Skeletal muscle cell (primary cell): ENCODE results near the gene CYSRT1.

Experiments used
- DNase-seq: peaks from one replicate; pipeline ENCODE4 v3.0.0-alpha.2; 2010; ENCODE audit warnings: low read depth
- H3K4me3 ChIP-seq: 2 replicates; pipeline ENCODE4 v1.5.1; 2011; ENCODE audit warnings: low read depth, mild to moderate bottlenecking, control low read depth, low read length, moderate library complexity

The CYSRT1 gene

GRCh38 chr9:137222190-137223077 lies 2.5 kb upstream of the CYSRT1 start, which contains the start of gene RNF208:
RNF208 (minus strand) TSS chr9:137222240; CDS start chr9:137221212, 1,028 bp downstream.
- no peak for DNase-seq
- peak within 1 kb of the TSS; percentile 73 for H3K4me3 ChIP-seq

DNA sequence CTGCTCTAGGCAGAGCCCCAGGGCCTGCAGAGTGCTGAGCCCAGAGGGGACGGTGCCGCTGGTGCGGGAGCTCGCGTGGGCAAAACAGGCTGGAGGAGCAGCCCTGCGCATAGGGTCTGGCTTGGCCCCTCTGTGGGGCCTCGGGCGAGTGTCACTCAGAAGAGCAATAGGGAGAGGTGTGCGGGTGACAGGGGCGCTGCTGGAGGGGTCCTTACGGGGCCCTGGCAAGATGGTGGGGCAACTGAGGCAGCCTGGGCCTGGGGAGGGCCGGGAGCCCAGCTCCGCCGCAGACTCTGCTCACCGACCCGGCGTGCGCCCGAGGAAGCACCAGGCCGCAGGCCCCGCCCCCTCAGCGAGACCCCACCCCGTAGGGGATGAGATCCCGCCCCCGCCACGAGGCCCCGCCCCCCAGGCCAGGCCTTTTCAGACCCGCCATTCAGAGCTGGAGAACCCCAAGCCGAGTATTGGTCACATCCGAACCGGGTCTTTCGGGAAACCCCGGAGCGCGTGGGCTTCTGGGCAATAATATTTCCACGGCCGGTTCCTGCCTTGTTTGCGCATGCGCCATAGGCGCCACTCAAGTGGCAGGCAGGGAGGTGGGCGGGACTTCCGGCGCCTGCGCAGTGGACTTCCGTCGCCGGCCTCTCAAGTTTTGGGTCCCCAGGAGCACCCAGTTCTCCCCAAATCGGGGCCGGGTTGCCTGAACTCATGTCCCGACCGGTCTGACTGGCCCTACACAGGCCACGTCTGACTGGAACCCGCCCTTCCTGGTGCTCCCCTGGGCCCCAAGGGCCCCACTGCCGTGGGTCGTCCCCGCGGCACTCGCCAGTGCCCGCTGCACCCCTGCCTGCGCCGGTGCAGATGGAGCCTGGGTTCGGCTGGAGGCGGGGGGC lies 1.6 kb upstream of the CYSRT1 start:
- peak; percentile 88 for DNase-seq
- peak overlapping the region; percentile 73 for H3K4me3 ChIP-seq

DNA sequence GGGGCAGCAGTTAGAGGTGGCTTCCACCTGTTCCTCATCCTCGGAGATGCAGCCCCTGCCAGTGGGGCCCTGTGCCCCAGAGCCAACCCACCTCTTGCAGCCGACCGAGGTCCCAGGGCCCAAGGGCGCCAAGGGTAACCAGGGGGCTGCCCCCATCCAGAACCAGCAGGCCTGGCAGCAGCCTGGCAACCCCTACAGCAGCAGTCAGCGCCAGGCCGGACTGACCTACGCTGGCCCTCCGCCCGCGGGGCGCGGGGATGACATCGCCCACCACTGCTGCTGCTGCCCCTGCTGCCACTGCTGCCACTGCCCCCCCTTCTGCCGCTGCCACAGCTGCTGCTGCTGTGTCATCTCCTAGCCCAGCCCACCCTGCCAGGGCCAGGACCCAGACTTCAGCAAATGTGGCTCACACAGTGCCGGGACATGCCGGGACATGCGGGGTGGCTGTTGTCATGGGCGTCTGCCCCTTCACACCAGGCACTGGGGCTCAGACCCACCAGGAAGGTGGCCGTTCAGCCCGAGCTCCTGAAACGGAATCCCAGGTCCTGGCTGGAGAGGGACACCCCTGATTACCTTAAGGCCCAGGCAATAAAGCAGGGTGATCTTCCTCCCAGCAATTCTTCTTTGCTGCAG lies 841 bp downstream of the CYSRT1 start:
- no peak overlapping the region for H3K4me3 ChIP-seq
- no peak for DNase-seq

DNA sequence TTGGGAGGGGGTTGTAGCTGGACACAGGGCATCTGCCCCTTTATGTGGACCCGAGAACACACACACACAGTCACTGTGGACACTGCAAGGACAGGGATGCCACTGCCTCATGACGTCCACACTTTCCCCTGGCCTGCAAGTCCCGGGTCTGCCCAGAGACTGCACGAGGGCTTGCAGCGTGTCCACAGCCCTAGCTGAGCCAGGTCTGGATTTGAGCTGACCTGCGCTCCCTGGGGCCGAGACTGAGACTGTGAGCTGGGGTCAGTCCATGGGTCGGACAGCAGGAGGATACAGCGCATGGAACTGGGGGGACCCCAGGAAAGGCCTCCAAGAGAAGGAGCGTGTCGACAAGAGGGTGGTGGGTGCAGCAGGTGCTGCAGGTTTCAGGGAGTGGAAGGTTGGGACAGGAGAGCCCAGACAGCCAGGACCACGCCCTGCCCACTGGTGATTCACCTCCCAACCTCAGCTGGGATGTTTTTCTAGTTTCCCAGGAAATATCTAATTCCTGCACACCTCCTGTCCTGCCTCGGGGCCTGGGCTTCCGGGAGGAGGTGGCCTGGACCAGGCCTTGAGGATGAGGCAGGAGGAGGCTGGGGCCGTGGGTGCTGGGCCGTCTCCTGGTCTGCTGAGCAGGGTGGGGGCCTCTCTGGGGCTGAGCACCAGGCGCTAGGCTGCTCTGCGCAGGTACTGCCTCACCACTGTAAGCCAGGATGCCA lies 1.5 kb downstream of the CYSRT1 start:
- H3K4me3 ChIP-seq, result no peak overlapping the region
- no peak for DNase-seq

- DNase-seq, result no peak
- H3K4me3 ChIP-seq, result no peak within 1 kb of the TSS
These were observed 2.3 kb downstream of the CYSRT1 start, which contains the start of gene RNF224 for GRCh38 chr9:137227054-137227852. RNF224 (plus strand) TSS chr9:137227502; CDS start chr9:137228336, 834 bp downstream.

- H3K4me3 ChIP-seq, result no peak overlapping the region
- DNase-seq, result no peak
These were observed 3.0 kb downstream of the CYSRT1 start for GRCh38 chr9:137227853-137228505.

DNA sequence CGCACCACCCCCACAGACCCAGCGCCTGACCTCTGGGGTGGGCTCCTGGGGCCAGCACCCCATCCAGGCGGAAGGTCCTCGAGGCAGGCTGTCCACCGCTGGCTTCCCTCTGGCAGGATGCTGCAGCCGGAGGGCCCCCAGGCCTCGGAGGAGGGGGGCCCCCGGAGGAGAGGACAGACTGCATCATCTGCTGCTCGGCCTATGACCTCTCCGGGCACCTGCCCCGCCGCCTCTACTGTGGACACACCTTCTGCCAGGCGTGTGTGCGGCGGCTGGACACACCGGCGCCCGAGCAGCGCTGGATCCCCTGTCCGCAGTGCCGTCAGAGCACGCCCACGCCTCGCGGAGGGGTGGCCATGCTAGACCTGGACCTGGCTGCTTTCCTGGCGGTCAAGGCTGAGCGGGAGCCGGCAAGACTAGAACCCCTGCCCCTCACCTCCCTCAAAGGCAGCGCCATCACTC lies 3.6 kb downstream of the CYSRT1 start:
- H3K4me3 ChIP-seq, result no peak overlapping the region

DNA sequence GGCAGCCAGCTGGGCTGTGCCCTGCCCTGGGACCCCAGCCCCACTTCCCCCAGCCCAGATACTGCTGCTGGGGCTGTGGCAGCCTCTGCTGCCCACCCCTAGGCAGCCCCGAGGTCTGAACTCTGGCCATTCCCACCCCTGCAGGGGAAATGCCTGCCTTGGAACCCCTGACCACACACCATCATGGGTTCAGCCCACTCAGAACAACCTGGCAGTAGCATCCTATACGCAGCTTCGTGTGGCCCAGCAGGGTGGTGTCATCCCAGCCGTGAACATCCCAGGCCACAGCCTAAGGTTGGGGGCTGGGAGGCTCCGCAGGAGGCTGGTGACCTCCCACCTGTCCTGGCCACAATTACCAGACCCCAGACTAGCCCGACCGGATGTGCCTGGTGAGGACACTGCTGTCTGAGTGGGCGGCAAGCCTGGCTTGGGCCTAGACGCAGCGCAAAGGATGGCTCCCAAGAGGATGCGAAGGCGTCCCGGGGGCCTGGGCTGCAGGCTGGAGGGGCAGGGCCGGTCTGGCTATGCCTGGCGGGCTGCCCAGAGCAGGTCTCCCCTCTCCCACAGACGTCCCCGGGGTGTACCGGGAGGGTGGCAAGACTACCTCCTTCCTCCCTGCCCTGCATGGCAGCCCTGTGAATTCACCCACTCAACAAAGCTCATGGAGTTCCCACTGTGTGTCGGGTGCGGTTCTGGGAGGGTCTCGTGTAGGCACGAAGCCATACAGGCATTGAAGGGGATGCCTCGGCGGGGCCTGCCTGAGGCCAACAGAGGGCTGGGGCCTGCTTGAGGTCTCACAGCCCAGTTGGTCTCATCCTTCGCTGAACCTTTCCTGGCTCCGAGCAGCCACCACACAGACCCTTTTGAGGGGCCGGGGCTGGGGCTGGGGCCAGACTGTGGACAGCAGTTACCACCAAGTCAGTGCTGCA lies 4.3 kb downstream of the CYSRT1 start:
- no peak overlapping the region for H3K4me3 ChIP-seq
- DNase-seq, result no peak

More for the DNA sequence above, 3.6 kb downstream of the CYSRT1 start:
- no peak for DNase-seq

DNA sequence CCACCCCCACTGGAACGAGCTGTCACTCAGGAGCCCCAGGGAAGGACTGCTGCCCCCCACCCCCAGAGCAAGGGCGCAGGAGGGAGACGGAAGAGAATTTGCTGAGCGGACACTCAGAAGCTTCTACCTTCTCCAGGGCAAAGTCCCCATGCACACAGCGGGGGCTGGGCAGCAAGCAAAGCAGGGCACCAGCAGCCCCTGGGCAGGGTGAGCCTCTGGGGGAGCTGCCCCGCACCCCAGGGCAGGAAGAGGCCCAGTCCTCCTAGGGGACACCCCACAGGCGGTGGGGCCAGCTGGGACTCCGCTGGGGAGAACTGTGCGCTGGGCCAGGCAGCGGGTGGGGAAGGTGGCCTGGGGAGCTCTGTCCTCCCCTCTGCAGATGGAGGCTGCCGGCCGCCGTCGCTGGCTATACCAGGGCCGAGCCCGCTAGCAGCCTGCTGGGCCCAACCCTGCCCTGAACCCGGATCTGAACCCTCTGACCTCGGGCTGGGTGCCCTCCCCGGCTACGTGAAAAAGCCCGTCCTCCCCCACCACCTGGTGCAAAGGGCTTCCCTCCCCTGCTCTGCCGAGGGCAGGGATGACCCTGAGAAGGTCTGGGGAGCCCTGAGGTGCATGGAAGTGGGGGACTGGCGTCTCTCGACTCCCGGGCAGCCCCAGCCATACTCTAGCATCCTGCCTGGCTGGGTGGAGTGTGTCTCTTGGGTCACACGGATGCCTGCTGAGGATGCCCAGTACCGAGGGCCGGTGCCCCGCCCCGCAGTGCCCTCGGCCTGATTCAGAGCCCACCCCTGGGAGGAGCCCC lies 5.1 kb downstream of the CYSRT1 start:
- no peak for DNase-seq
- H3K4me3 ChIP-seq, result no peak overlapping the region

DNA sequence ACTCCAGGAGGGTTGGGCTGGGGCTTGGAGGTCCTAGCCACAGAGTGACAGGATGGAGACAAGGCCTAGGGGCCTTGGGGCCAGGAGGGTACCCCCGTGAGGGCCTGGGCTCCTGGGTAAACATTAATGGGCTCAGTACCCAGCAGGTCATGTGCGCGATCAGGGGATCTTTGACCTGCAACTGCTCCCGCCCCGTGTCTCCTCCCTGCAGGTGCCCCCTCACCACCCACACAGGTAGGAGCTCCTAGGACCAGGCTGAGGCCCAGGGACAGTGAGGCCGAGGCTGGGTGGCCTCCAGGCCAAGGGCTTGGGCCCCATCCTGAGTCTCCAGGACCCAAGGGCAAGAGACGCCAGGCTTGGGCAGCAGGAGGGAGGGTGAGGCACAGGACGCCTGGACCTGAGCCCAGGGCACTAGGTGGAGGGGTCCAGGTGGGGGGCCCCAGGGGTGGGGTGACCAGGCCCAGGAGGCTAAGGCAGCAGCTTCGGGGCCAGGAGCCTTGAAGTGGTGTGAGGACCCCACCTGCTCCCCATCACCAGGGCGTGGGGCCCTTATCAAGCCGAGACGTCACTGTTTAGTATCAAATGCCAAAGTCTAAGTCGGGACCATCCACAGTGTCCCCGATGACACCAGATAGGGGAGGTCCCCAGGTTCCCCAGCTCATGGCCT lies 5.9 kb downstream of the CYSRT1 start, which contains the start of gene SLC34A3:
Gene SLC34A3, plus strand, starts transcription at position 197 of the 667 bp plus-strand sequence. CDS start 802 bp downstream, outside the sequence.
- H3K4me3 ChIP-seq, result no peak within 1 kb of the TSS
- no peak for DNase-seq

DNA sequence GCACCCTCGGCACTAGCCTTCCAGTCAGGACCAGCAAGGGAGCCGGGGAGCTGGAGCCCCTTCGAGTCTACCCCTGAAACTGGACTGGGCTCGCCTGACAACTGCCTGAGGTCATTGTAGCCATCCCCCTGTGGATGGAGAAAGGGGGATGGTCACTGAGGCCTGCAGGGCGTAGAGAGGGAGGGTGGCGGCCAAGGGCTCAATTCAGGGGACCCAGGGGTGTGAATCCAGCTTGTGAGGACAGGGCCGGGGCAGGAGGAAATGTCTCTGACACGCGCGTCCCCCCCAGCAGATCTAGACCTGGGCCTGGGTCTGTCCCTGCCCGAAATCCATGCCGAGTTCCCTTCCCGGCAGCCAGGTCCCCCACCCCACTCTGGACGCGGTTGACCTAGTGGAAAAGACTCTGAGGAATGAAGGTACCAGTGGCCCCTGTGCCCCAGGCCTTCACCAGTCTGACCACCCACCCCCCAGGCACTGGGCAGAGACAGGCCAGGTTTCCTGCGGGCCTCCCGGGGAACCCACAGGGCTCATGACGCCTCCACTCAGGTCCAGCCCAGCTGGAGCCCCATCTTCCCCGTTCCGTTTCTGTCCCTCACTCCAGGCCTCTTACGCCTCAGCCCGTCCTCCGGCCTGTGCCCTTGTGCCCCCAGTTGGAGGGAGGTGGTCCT lies 6.5 kb downstream of the CYSRT1 start:
- no peak for DNase-seq
- H3K4me3 ChIP-seq, result no peak overlapping the region

- no peak for DNase-seq
- H3K4me3 ChIP-seq, result no peak overlapping the region
These were observed 7.1 kb downstream of the CYSRT1 start for GRCh38 chr9:137232101-137232500.

DNA sequence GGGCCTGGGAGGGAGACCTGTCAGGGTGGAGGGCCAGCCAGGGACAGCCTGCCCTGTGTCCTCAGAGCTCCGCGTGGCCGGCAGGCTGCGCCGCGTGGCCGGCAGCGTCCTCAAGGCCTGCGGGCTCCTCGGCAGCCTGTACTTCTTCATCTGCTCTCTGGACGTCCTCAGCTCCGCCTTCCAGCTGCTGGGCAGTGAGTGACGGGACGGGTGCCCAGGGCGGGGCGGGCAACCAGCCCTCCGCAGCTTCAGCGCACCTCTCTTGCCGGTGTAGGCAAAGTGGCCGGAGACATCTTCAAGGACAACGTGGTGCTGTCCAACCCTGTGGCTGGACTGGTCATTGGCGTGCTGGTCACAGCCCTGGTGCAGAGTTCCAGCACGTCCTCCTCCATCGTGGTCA lies 7.5 kb downstream of the CYSRT1 start:
- no peak overlapping the region for H3K4me3 ChIP-seq
- no peak for DNase-seq

DNA sequence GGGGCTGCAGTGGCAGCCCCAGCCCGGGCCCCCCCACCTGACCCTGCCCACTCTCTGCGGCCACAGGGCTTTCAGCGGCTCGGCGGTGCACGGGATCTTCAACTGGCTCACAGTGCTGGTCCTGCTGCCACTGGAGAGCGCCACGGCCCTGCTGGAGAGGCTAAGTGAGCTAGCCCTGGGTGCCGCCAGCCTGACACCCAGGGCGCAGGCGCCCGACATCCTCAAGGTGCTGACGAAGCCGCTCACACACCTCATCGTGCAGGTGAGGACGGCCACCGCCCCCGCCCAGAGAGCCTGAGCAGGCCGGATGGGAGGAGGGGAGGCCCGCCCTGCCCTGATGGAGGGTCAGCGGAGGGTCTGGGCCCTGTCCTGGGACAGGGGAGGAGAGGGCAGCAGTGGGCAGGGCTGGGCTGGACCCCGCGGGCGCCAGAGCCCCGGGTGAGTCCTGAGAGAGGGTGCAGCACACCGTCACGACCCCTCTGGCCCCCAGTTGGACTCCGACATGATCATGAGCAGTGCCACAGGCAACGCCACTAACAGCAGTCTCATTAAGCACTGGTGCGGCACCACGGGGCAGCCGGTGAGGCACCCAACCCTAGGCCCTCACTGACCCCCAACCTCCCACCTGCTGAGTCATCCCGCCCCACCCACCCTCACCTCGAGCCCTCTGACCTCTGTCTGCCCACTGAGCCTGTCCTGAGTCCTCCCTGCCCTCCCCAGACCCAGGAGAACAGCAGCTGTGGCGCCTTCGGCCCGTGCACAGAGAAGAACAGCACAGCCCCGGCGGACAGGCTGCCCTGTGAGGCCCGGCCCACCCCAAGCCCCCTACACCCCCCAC lies 8.4 kb downstream of the CYSRT1 start:
- DNase-seq, result no peak
- no peak overlapping the region for H3K4me3 ChIP-seq
